Measurements from ENCODE around the gene ATP5F1C. TPM values are rescaled to one million over a fixed set of nuclear protein-coding genes. Genes with fewer than 3 reads are reported as not detected.

ATP5F1C gene
- total and polyA plus RNA-seq, 8 donors = 93.6 to 648 (median 412) TPM

DNA sequence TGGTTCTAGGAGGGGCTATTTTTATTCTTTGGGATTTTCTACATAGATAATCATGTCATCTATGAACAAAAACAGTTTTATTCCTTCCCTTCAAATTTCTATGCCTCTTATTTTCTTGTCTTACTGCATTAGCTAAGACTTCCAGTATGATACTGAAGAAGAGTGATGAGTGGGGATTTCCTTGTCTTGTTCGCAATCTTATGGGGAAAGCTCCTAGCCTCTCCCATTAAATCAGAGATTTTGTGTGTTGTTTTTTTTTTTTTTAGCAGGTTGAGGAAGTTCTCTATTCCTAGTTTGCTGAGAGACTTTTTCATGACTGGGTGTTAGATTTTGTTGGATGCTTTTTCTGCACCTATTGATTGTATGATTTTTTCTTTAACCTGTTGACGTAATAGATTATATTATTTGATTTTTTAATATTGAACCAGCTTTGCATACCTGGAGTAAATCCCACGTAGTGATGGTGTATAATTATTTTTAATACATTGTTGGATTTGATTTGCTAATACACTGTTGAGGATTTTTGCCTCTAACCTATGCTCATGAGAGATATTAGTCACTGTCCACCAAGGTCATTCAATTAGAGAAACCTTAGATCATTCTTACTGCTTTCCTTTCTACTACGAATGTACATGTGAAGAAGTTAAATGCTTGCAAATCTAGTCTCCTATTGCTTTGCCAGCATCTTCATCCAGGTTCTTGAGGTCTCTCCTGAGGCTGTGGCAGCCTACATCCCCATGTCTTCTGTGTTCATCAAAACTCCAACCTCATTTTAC is 6.5 kb downstream of the ATP5F1C start:
- H3K27ac ChIP-seq = peak overlapping the region in 1 of 5 donors; percentile 6
- 56 to 71% (median 60%) methylated on average over 4 of the region's 4 CpGs for WGBS, 5 donors
- peaks cover 23 to 47% (median 38%) of the 10 kb centered on the region in 4 donors for H3K36me3 ChIP-seq
- no peak for DNase-seq
- intact Hi-C loops (cut with DNase I; ENCODE audit: low total_unique reads) = no loop called here
- peaks cover 29 to 78% (median 51%) of the 10 kb centered on the region in 4 donors for H3K4me1 ChIP-seq
- no peaks in the 10 kb centered on the region for H3K9me3 ChIP-seq
- H3K4me3 ChIP-seq = no peak overlapping the region
- no peak for TF ChIP-seq EP300 (IDR thresholded peaks at IDR 0.05)
- TF ChIP-seq, protein P1, sequence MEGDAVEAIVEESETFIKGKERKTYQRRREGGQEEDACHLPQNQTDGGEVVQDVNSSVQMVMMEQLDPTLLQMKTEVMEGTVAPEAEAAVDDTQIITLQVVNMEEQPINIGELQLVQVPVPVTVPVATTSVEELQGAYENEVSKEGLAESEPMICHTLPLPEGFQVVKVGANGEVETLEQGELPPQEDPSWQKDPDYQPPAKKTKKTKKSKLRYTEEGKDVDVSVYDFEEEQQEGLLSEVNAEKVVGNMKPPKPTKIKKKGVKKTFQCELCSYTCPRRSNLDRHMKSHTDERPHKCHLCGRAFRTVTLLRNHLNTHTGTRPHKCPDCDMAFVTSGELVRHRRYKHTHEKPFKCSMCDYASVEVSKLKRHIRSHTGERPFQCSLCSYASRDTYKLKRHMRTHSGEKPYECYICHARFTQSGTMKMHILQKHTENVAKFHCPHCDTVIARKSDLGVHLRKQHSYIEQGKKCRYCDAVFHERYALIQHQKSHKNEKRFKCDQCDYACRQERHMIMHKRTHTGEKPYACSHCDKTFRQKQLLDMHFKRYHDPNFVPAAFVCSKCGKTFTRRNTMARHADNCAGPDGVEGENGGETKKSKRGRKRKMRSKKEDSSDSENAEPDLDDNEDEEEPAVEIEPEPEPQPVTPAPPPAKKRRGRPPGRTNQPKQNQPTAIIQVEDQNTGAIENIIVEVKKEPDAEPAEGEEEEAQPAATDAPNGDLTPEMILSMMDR (IDR thresholded peaks at IDR 0.05) = no peak
- TF ChIP-seq POLR2AphosphoS5 (IDR thresholded peaks at IDR 0.05) = no peak
- TF ChIP-seq POLR2A (IDR thresholded peaks at IDR 0.05) = no peak
- no peaks in the 10 kb centered on the region for H3K27me3 ChIP-seq

DNA sequence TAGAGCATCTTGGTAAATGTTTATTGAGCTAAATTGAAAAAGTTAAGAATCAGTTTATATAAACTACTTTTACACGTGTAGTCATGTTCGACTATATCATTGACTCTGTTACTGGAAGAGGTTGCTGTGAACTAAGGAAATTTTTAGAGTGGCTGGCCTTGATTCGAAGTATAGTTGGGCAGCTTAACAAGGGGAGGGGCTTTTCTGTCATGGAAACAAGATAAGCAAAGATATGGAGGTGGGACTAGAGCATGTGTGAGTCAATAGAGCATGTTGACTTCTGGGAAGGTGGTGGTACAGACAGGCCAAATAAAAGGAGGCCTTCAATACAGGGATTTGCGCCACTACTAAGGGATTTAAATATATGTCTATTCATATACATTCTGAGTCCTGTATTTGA is 7.6 kb downstream of the ATP5F1C start:
- WGBS, 5 donors = 17 to 46% (median 35%) methylated on average over 4 of the region's 4 CpGs
- Histone ChIP-seq H3K4me1 (peaks cover 26 to 67% (median 43%) of the 10 kb centered on the region in 4 donors), H3K36me3 (peaks cover 32 to 59% (median 50%) of the 10 kb centered on the region in 4 donors), H3K27ac (peak overlapping the region in 1 of 5 donors; percentile 1), H3K9me3 (no peaks in the 10 kb centered on the region), H3K4me3 (no peak overlapping the region), H3K27me3 (no peaks in the 10 kb centered on the region)
- peak in 1 of 2 donors; percentile 64 for DNase-seq
- no peak for TF ChIP-seq EP300 (IDR thresholded peaks at IDR 0.05)
- TF ChIP-seq POLR2AphosphoS5 (IDR thresholded peaks at IDR 0.05) = peak in 2 of 3 donors; percentile 27 to 57
- TF ChIP-seq POLR2A (IDR thresholded peaks at IDR 0.05) = no peak
- intact Hi-C loops (cut with DNase I; ENCODE audit: low total_unique reads) = no loop called here

DNA sequence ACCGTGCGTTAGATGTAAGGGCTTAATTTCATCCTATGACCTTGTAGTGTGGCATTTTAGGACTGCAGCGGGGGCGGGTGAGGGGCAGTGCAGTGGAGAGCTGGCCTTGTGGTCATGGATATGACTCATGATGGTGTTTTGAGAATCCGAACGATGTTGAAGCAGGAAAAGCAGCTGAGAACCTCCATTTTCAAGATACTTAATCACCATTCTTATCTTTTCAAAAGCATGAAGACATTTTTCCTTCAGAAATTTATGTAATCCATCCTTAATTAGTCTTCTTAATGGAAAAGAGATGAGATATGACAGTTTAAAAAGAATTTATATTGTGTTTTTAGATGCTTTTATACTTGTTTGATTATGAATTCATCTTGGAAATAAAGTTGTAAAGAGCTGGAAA is 9.6 kb downstream of the ATP5F1C start:
- H3K9me3 ChIP-seq = no peaks in the 10 kb centered on the region
- peaks cover 50 to 73% (median 69%) of the 10 kb centered on the region in 4 donors for H3K36me3 ChIP-seq
- DNase-seq = no peak
- no peak overlapping the region for H3K27ac ChIP-seq
- intact Hi-C loops (cut with DNase I; ENCODE audit: low total_unique reads) = no loop called here
- peaks cover 15 to 47% (median 29%) of the 10 kb centered on the region in 4 donors for H3K4me1 ChIP-seq
- TF ChIP-seq POLR2A (IDR thresholded peaks at IDR 0.05) (no peak), POLR2AphosphoS5 (IDR thresholded peaks at IDR 0.05) (no peak), EP300 (IDR thresholded peaks at IDR 0.05) (no peak)
- TF ChIP-seq, protein P1 (IDR thresholded peaks at IDR 0.05) = no peak
- WGBS, 5 donors = 59 to 70% (median 68%) methylated on average over 6 of the region's 6 CpGs
- no peak overlapping the region for H3K4me3 ChIP-seq
- H3K27me3 ChIP-seq = no peaks in the 10 kb centered on the region

DNA sequence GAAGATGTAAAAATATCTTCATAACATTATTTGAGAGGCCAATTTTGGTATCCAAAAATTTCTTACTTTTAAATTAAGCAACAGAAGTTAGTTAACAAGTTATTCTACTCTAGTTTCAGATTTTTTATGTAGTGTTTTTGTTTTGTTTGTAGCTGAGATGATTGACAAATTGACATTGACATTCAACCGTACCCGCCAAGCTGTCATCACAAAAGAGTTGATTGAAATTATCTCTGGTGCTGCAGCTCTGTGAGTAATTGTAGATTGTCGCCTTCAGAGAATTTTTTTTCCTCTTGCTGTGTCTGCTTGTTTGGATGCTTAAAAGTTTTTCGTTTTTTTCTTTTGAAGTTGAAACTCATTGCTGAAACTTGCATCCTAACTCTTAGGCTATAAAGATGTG is 14.6 kb downstream of the ATP5F1C start:
- 87 to 95% (median 94%) methylated on average over 4 of the region's 4 CpGs for WGBS, 5 donors
- no peak for TF ChIP-seq POLR2AphosphoS5 (IDR thresholded peaks at IDR 0.05)
- no peak for TF ChIP-seq POLR2A (IDR thresholded peaks at IDR 0.05)
- TF ChIP-seq EP300 (IDR thresholded peaks at IDR 0.05) = no peak
- TF ChIP-seq, protein P1 (IDR thresholded peaks at IDR 0.05) = no peak
- intact Hi-C loops (cut with DNase I; ENCODE audit: low total_unique reads) = no loop called here
- no peak for DNase-seq
- Histone ChIP-seq H3K4me3 (no peak overlapping the region), H3K27ac (no peak overlapping the region), H3K36me3 (peaks cover 79 to 100% (median 100%) of the 10 kb centered on the region in 4 donors), H3K9me3 (no peaks in the 10 kb centered on the region), H3K4me1 (peaks cover 0 to 1% (median 0%) of the 10 kb centered on the region in 4 donors), H3K27me3 (no peaks in the 10 kb centered on the region)

DNA sequence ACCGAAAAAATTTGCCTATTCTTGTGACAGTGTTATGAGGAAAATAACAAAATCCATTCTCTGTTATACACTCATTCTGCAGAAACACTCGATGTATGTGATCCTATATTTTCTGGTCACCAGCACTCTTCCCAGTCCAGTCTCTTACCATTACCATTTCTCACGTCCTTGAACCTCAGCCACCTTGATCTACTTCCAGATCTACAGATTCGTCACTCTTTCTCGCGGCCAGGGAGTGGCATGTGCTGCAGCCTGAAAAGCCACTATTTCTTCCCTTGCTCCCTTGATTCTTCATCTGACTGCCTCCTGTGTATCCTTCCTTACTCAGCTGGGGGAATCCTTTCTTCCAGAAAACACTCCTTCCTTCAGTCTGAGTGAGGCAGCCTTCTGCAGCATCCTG is 16.2 kb downstream of the ATP5F1C start:
- H3K4me3 ChIP-seq = no peak overlapping the region
- peaks cover 71 to 100% (median 97%) of the 10 kb centered on the region in 4 donors for H3K36me3 ChIP-seq
- TF ChIP-seq POLR2A (IDR thresholded peaks at IDR 0.05) (no peak), POLR2AphosphoS5 (IDR thresholded peaks at IDR 0.05) (no peak), EP300 (IDR thresholded peaks at IDR 0.05) (no peak)
- TF ChIP-seq, protein P1 (IDR thresholded peaks at IDR 0.05) = no peak
- H3K9me3 ChIP-seq = no peaks in the 10 kb centered on the region
- no peak for DNase-seq
- no peaks in the 10 kb centered on the region for H3K27me3 ChIP-seq
- no peak overlapping the region for H3K27ac ChIP-seq
- intact Hi-C loops (cut with DNase I; ENCODE audit: low total_unique reads) = no loop called here
- WGBS, 5 donors = 92 to 96% (median 93%) methylated on average over 6 of the region's 6 CpGs
- H3K4me1 ChIP-seq = no peaks in the 10 kb centered on the region
